ENCODE results near the gene EYA2.

EYA2 gene

GRCh38 chr20:46933150-46933549 lies 38.5 kb downstream of the EYA2 start:
- DNase-seq: no peak

GRCh38 chr20:46934746-46935287 lies 40.2 kb downstream of the EYA2 start:
- DNase-seq: peak; percentile 8

DNA sequence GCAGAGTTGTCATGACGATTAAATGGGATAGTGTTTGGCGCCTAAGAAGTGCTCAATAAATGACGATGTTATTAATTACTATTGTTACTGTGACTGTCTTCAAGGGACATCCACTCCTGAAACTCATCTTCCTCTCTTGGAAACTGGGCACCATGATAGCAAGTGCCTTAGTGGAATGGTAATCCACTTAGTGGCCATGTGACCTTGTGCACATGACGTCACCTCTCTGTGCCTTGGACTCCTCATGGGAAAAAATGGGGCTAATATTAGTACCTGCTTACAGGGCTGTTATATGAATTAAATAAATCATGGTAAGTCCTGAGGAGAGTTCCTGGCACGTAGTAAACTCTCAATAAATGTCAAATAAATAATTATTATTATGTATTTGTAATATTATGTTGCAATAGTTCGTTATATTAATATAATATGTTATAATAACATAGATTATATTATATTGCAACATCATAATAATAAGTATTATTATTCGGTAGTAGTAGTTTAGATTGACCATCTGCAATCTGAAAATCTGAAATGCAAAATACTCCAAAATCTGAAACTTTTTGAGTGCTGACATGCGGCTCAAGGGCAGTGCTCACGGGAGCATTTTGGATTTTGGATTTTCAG lies 40.9 kb downstream of the EYA2 start:
- no peak for DNase-seq

DNA sequence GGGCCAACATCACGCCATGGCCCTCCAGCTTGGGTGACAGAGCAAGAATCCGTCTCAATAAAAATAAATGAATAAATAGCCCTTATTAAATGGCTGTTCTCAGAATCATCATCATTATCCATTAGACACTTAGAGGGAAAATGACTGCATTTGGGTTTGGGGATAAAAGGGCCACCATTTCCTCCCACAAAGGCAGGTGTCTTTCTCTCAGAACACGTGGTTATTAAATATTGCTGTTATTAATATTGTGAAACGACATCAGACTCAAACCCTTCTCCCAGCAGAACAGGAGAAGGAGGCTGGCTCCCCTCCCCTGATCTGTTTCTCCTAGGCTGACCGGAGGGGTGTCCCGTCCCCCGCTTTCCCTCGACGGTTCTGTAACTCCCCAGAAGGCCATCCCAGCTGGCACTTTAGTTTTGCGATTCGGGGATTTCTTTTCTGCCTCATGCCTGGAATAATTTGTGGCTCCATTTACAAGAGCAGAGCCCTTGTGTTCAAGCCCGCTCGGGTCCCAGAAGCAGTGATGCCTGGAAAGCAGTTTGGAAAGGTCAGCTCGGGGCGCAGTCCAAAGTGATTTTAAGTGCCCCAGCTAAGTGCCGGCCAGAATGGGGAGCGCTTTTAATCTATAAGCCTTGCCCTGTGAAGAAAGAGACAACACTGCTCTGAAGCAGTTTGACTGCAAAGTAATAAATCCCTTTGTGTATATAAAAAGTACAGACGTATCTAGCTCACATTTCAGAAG lies 41.9 kb downstream of the EYA2 start:
- DNase-seq: no peak

DNA sequence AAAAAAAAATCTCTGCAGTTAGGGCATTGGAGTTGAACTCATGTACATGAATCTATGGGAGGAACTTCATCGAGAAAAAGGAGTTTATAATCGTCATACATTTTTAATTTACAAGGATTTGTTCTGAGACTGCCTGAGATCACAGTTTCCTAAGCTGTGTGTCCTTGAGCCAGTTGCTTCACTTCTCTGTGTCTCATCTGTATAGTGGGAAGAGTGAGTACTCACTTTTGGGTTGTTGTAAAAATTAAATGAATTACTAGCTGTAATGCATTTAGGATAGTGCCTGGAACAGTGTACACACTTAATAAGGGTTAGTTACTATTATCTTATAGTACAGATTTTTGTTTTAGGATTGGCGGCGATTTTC lies 42.5 kb downstream of the EYA2 start:
- DNase-seq: no peak

DNA sequence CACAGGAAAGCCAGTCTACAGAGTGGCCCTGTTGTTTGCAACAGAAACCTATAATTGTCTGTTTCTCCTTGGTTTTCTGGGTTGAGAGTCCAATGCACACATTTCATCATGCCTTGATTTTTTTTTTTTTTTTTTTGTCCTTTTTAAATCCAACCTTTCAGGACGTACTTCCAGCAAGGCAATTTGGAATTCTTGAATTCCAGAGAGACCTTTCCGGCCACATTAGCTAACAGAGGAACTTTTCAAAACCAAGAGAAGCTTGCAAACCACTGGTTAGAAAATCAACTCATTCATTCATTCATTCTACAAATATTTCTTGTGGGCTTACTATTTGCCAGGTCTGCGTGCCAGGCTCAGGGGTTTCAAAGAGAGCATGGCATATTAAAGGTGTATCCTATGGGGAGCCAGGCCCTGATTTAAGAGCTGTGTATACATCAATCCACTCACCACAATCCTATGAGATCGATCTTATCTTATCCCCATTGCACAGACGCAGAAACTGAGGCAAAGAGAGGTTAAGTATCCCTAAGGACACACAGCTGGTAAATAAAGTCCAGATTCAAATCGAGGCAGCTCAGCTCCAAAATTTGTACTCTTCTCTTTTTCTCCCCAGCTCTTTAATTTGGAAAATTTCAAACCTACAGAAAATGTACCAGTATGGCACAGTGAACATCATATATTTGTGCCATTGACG lies 43.0 kb downstream of the EYA2 start:
- DNase-seq: no peak

GRCh38 chr20:46938434-46938833 lies 43.8 kb downstream of the EYA2 start:
- DNase-seq: no peak

DNA sequence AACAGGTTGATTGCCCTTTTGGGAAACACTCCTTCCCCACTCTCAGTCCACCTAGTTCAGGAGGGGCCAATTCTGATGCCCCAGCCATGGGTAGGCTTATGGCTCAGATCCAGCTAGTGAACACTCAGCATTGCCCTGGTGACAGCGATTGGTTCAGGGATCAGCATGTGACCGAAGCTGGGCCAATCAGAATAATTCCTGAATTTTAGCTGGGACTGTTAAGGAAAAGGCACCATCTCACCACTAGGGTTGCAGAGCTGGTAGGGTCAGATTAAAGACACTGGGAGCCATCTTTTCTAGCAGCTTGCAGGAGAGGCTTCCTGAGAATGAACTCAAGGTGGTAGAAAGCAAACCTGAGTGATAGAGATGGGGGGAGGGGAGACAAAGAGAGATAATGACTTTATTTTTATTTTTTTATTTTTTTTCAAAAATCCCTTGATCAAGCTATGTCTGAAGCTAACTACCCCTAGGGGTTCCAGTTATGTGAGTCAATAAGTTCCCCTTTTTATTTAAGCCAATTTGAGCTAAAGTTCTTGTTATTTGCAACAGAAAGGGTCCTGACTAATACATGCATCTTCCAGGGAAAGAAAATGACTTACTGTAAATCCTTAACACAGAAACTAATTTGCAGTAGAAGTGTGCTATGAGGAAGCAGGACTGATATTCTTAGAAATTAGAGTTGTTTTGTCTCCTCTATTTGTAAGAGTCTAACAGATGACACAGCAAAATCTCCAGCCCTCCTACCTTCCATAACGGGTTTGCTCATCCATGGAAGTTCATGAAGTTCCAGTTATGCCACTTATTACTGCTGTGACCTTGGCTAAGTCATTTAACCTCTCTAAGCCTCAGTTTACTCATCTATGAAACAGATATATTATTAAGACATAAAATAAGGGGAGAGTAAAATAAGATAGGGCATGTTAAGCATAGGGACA lies 44.7 kb downstream of the EYA2 start:
- DNase-seq: peak; percentile 44

DNA sequence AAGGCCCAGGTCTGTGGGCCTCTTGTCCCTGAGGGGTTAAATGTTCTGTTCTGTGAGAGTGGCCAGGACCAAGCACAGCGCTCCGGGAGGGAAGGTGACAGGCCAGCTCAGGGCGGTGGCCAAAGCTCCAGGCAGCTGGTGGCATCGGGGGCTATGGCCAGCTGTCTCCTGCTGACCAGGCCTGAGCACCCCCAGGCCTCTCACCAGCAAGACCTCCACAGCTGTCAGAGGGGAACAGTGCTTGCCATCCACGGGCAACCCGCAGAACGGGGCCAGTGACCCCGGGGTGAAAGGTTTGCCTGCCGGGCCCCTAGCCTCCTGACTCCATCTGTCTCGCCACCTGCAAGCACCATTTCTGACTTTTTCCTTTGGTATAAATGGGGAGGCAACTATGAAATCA lies 46.0 kb downstream of the EYA2 start:
- DNase-seq: no peak

DNA sequence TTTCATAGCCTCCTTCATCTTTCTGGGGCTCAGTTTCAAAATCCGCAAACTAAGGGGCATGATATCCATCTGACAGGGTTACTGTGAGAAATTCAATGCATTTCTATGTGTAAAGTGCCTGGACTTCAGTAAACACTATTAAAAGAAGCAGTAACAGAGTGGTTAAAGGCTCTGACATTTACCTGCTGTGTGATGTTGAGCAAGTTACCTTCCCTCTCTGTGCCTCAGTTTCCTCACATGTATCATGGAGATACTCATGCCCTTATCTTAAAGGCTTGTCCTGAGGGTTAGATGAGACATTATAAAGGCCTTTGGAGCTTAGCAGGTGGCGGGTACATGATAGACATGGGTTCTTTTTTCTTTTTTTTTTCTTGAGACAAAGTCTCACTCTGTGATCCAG lies 46.8 kb downstream of the EYA2 start:
- DNase-seq: no peak

GRCh38 chr20:46943861-46944591 lies 49.4 kb downstream of the EYA2 start:
- no peak for DNase-seq

DNA sequence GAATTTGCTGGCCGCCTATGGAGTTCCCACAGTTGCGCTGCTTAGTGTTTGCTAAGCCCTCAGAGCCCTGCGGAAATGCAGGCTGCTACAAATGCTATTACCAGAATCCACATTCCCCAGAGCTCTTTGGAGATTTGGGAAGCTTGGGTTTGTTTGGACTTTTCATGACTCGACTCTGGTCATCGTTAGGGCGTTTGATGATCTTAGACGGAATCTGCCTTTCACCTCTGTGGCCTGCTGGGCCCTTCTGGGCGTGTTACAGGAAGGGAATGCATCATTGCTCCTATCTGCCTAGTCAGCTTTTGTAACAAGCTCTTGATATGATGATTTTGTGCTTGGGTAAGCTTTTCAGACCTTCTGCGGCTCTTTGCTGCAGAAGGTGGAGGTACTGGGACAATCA lies 50.8 kb downstream of the EYA2 start:
- no peak for DNase-seq

- no peak for DNase-seq
Observed at GRCh38 chr20:46946181-46946624, 51.6 kb downstream of the EYA2 start.

DNA sequence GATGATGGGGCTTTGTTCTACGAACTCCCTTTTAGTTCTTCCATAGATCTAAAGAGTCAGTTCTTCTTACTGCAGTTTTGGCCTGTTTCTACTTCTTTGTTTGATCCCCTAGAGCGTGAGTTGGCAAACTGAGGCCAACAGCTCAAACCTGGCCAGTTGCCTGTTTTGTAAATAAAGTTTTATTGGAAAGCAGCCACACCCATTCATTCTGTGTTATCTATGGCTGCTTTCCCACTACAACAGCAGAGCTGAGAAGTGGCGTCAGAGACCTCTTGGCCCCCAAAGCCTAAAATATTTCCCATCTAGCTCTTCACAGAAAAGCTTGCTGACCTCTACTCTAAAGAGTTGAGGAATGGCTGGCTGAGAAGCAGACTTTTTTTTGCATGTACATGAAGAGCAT lies 52.2 kb downstream of the EYA2 start:
- DNase-seq: no peak

DNA sequence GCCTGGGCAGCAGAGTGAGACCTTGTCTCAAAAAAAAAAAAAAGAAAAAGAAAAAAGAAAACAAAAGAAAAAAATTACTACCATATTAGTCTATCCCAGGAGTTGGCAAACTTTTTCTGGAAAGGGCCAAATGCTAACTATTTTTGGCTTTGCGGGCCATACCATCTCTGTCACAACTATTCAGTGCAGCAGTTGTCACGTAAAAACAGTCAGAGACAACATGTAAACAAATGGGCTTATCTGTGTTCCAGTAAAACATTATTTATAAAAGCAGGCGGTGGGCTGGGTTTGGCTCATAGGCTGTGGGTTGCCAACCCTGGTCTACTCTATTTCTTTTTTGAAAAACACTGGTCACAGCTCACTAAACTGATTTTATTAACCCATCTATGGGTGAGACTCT lies 53.4 kb downstream of the EYA2 start:
- DNase-seq: no peak

GRCh38 chr20:46951405-46951804 lies 56.8 kb downstream of the EYA2 start:
- no peak for DNase-seq

- DNase-seq: no peak
Observed at GRCh38 chr20:46951840-46952497, 57.3 kb downstream of the EYA2 start.

DNA sequence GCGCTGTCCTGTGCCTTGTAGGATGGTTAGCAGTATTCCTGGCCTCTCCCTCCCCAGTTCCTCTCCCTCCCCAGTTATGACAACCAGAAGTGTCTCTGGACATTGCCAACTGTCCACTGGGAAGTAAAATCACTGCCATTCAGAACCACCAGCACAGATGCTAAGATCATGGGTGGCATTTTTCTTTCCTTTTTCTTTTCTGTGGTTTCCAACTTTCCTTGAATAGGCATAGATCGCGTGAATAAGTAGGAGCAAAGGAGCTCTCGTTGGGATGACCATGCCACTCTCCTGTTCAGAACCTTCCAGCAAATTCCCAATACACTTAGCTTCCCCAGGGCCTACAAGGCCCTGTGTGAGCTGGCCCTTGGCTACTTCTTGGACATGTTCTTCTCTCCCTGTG lies 59.0 kb downstream of the EYA2 start:
- DNase-seq: no peak

DNA sequence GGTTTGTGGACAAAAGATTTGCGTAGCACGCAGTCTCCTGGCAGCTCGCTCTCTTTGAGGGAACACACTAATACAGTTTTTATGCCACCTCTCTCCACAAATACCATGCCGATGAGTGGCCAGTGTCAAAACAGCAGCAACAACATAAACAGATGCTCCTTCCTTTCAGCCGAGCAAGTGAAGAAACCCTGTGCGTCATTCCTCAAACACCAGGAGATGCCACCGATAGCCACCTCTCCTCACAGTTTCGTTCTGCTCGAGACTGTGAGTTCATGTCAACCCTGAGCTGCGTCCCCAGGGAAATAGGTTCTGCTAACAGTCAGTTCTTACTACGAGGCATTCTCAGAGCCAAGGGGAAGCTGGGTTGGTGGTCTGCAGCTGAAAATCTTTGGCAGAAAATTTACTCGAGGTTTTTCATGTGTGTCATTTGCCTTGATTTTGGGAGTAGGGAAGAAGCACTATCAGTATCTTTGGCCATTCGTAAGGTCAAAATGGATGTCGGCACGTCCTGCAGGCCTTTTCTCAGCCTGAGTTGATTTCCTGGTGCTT lies 59.9 kb downstream of the EYA2 start:
- no peak for DNase-seq

DNA sequence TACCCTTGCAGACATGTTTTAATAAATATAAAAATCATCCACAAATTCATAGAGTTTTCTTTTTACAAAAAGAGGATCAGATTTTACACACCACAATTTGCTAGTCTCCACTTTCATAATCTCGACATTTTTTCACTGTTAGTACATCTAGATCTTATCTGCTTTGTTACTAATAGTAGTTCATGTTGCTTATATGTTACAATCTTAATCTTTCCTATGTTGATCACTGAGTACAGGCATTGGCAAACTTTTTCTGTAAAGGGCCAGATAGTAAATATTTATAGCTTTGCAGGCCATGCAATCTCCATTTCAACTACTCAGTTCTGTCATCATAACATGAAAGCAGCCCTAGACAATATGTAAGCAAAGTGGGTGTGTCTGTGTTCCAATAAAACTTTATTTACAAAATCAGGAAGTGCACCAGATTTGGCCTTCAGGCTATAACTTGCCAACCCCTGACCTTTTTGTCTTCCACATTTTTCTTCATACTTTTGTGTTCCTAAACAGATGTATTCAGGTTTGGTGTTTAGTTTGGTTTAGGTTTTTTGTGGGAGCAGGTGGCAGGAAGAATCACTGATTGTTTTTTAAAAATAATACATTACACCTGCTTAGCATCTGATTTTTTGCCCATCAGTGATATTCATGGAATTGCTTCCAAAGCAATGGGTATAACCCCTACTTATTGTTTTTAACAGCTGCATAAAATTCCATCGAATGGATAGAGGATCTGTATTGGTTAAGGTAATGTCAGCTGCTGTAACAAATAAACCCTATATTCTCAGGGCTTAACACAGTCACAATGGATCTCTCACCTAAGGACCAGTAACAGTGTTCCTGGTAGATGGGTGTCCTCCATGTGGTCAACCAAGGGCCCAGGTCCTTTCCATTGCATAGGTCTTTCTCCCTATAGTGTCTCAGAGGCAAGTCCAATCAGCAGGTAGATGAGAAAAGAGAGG lies 61.2 kb downstream of the EYA2 start:
- no peak for DNase-seq
